ENCODE data around the gene UIMC1.

GRCh38 chr5:176856746-176857145 is 149.8 kb downstream of the UIMC1 start:
- TF ChIP-seq CTCF (conservative IDR thresholded peaks at IDR 0.05; ENCODE audit: low read length) (no peak), EZH2phosphoT487 (IDR thresholded peaks at IDR 0.05; ENCODE audit: borderline replicate concordance) (no peak)
